NCI-H460 (cell line): ENCODE data around the gene PLB1. TPM values are rescaled to one million over a fixed set of nuclear protein-coding genes. Genes with fewer than 3 reads are reported as not detected.

Experiments
- DNase-seq: peaks from one replicate; pipeline ENCODE4 v3.0.0-alpha.2; 2016; ENCODE audit warnings: low read depth; ENCODE audit errors: extremely low read depth
- total RNA-seq: library from RNA; depleted of rRNA; stranded (reverse); fragments of >200 nt; shearing (Covaris generic); gene quantifications from 2 replicates; pipeline ENCODE4 v1.2.3, GENCODE V29; 2014

The PLB1 gene
- total RNA-seq, 1 experiment from 2014 or later: 0.62 TPM

DNA sequence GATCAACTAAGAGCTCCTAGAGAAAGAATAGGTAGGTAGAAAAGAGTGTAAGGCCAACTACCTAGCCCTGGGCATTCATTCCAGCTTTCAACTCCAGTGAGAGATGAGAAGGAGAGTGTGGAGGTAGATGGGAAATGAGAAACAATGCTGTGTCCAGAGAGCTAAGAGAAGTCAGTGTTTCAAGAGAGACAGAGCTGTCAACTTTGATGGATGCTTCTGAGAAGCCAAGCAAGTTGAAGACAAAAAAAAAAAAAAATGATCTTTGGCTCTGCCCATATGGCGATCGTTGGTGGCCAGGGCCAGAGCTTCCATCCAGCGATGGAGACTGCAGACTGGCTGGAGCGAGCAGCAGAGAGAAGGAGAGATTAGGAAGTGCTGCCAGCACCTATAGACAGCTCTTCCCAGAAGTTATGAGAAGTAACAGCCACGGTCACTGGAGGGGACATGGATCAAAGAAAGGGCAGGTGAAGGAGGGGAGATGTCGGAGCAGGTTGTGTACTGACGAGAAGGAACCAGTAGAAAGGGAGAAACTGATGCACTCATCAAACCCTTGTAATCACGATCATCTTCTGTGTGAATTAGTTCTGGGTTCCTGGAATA is 143.3 kb downstream of the PLB1 start:
- DNase-seq: no peak

GRCh38 chr2:28639836-28640235 is 144.0 kb downstream of the PLB1 start:
- no peak for DNase-seq

- no peak for DNase-seq
Observed at GRCh38 chr2:28640260-28640907, 144.5 kb downstream of the PLB1 start.

DNA sequence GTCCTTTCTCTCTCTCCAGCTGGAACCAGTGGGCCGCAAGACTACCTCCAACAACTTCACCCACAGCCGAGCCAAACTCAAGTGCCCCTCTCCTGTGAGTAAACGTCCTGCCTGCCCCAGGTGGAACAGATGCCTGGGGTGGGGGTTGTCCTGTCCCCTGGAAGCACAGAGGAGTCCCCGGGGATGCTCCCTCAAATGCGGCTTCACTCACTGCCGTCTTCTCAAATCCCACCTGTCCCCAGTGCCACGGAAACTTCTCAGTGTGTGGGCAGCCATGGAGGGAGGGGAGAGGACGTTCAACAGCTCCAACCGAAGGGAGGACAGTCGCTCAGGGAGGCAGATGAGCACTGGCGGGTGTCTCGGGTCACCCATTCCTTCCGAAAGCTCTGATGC is 145.0 kb downstream of the PLB1 start:
- no peak for DNase-seq

DNA sequence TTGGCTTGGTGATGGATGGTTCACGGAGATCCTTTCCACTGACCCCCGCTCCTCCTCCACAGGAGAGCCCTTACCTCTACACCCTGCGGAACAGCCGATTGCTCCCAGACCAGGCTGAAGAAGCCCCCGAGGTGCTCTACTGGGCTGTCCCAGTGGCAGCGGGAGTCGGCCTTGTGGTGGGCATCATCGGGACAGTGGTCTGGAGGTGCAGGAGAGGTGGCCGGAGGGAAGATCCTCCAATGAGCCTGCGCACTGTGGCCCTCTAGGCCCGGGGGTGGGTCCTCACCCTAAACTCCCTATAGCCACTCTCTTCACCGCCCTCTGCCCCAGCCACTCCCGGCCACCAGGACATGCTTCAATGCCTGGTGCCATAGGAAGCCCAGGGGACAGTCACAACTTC is 146.9 kb downstream of the PLB1 start:
- DNase-seq: no peak

GRCh38 chr2:28643327-28643726 is 147.5 kb downstream of the PLB1 start:
- no peak for DNase-seq

- no peak for DNase-seq
Observed at GRCh38 chr2:28643911-28644334, 148.1 kb downstream of the PLB1 start.

GRCh38 chr2:28644760-28645159 is 148.9 kb downstream of the PLB1 start:
- no peak for DNase-seq

DNA sequence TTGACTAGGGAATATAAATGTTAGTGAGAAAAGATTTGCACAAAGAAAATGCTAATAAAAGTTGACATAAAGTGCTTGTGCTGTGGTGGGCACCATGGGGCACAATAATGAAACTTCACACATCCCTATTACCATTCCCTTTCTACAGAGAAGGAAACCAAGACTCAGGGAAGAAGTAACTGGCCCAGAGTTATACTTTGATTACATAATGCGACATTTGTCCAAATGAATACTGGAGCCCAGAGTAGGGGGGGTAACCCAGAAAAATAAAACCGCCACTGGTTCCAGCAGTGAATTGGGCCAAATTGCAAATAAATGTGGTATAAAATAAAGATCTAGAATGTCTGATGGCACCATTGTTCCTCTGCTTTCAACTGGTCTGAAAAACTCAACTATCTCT is 149.7 kb downstream of the PLB1 start:
- no peak for DNase-seq

DNA sequence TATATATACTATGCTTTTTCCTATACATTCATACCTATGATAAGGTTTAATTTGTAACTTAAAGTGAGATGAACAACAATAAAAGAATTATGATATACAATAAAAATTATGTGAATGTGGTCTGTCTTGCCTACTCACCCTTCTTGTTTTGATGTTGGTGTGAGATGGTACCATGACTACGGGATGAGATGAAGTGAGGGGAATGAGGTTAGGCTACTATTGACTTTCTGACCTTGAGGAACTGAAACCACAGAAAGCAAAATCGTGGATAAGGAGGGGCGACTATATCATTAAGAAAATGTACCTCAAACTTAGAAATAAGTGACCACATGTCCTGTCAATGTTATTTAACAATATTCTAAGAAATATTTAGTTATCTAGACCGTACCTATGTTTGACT is 151.8 kb downstream of the PLB1 start:
- DNase-seq: no peak

DNA sequence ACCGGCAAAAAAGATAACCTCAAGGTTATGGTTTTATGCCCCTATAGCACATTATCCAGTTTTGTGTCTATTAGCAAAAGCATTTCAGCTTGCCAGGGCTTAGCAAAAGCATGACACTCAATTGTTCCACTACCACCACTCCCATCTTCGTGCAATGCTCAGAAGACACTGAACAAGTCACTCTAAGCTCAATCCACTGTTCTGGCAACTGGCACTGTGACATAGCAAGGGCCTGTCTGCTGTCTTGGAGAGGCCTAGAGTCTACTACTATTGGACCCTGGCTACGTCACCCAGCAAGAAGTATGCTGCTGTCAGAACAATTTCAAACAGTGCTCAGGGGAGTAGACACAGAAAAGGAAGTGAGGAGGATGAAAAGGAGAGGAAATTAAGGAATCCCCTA is 152.3 kb downstream of the PLB1 start:
- no peak for DNase-seq

DNA sequence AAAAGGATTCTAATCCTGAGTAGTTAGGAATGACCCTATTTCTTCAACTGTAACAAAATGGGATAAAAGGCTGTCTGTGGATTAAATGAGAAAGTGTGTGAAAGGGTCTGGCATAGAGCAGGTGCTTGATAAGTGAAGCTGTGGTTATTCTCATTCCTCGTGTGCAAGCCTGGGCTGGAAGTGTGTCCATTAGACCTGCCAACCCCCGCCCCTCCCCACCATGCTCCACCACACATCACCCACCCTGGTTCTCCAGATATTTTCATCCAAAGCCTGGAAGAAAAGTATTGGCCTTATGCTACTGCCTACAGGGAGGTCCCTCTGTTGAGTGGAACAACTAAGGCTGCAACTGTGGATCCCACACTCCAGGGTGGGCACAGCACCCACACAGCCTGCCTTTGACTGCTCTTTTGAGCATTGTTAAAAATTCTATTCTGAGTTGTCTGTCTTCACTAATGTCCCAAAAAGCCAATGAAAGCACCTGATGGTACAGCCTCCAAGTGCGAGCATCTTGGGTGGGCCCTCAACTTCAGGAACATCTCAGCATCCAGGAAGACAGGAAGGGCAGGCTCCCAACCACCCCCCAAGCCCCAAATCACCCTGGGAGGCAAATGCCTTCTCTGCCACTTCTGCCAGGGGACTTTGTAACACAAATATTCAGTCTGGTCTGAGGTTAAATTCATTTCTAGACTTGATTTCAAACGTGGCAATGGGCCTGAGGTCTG is 153.0 kb downstream of the PLB1 start:
- no peak for DNase-seq

GRCh38 chr2:28649481-28650265 is 153.8 kb downstream of the PLB1 start:
- no peak for DNase-seq

- no peak for DNase-seq
Observed at GRCh38 chr2:28650266-28650584, 154.4 kb downstream of the PLB1 start.

DNA sequence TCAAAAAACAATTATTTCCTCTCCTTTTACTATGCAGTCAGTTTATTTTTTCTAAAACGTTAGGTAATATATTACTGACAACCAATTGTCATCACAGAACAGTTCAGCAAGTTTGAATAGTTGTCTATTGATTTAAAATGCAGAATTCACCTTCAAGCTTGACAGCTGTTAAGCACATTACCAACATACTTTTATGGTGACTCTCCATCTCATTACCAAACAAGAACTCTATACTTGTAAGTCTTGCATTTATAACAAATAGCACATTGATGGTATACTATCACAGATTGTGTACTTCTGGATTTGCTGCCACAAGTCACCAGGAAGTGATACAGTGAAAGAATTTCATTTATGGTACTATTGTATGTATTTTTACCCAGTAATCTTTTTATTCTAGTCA is 156.4 kb downstream of the PLB1 start:
- no peak for DNase-seq

DNA sequence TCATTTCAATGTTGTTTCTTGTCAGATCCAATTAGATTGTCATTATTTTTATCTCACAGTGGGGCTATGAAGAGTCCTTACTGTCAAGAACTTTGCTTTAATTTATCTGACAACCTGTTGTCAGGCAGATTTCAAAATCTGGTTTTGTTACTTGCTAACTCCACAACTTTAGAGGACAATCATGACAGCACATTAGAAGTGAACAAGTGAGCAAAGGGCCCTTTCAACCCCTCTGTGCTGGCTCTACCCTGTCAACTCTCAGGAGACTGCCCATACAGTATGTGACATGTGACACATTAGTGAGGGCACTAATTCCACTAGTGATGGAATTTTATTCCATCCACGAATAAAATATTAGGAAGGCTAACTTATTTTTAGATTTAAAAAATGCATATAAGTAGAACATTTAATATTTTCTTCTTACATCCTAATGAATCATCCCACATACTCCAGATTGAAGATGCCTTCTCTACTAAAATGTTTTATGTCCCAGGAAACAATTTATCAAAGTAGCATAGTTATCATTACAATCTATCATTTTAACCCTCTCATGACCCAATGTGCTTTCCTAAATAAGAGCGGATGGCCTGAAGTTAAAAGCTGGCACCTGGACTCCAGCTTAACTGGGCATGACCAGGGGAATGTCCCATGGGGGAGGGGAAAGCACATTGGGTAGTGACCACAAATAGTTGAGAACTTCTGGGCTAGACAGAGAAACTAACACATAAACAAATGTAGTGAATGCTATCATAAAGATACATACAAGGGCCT is 158.2 kb downstream of the PLB1 start:
- no peak for DNase-seq

GRCh38 chr2:28654663-28655320 is 158.9 kb downstream of the PLB1 start:
- DNase-seq: no peak

DNA sequence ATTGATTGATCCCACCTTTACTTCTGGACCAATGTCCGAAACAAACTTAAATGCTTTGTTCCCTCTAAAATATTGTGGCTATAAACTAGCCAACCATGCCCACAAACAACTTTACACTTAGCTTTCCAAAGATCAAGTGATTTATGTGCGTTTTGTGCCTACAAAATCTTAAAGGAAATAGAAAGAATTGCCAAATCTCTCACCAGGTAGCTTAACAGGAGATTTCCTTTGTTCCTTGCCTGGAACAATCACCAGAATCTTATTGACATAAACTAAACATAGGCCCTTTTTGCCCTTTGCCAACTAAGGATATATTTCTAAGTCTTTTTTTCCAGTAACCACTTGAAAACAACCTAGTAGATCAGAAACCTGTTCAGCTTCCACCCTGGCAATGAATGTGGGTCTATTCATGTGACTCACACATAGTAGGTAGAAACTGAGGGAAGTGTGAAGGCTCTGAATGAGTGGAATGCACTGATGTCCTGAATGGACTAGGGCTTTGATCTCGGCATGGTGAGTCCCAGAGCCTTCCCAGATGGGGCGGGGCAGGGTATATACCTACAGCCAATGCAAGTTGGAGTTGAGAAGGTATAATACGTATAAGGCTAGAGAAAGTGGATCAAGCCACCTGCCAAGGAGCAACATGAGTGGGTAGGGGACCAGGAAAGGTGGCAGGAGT is 161.2 kb downstream of the PLB1 start:
- no peak for DNase-seq

DNA sequence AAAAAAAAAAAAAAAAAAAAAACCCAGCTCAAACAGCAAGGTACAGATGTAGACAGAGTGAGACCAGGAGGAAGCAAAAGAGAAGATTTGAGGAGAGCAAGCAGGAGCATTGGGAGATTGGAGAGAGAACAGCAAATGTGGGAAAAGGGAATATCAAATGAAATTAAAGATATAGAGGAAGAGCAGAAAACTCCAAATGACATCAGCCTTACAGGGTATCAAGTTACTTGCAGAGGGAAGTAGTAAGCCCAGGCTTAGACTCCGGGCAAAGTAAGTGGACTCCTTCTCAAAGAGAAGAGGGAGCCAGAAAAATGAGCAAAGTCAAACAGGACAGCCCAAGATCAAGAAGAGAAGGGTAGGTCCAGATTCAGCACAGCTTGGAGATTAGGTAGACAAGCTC is 162.5 kb downstream of the PLB1 start:
- DNase-seq: no peak

DNA sequence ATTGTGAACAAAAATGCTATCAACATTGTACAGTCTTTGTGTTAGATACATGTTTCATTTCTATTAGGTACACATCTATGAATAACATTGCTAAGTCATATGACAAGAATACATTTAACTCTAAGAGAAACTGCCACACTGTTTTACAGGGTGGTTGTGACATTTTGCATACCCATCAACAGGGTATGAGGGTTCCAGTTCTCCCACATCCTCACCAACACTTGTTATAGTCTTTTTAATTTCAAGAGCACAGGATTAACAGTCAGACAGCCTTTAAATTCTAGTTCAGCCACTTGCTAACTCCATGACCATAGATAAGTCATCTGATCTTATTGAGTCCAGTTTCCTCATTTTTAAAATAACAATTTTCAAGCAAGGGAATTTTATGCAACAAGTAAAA is 163.3 kb downstream of the PLB1 start:
- no peak for DNase-seq
